Suprapubic skin (tissue), 4 donors: ENCODE results near the gene FRMD1. TPM values are rescaled to one million over a fixed set of nuclear protein-coding genes. Genes with fewer than 3 reads are reported as not detected.

Experiments used
- DNase-seq, 2 donors: peaks; one replicate each; pipeline ENCODE4 v3.0.0-alpha.2; 2019; ENCODE audit warnings: low spot score in 2 of 2
- H3K27ac ChIP-seq: fragments of 200-600 bp; sonication (generic); one replicate; pipeline ENCODE4 v1.5.1; 2019
- H3K27me3 ChIP-seq: fragments of 200-600 bp; sonication (generic); one replicate; pipeline ENCODE4 v1.5.1; 2019
- H3K36me3 ChIP-seq: fragments of 200-600 bp; sonication (generic); one replicate; pipeline ENCODE4 v1.5.1; 2019
- H3K4me1 ChIP-seq: fragments of 200-600 bp; sonication (generic); one replicate; pipeline ENCODE4 v1.5.1; 2019
- H3K4me3 ChIP-seq: fragments of 200-600 bp; sonication (generic); one replicate; pipeline ENCODE4 v1.5.1; 2019; ENCODE audit warnings: mild to moderate bottlenecking
- H3K9me3 ChIP-seq: fragments of 200-600 bp; sonication (generic); one replicate; pipeline ENCODE4 v1.5.1; 2019
- CTCF ChIP-seq, 2 donors: fragments of 200-600 bp in 1 of 2; fragments of 450-650 bp in 1 of 2; sonication (generic) in 1 of 2; IDR thresholded peaks; one replicate each; pipeline ENCODE4 v1.5.1; 2016 to 2019; ENCODE audit warnings: antibody characterized with exemption in 2 of 2, mild to moderate bottlenecking in 1 of 2, moderate library complexity in 1 of 2
- EP300 ChIP-seq: sonication (generic); formaldehyde crosslinking; IDR thresholded peaks from one replicate; pipeline ENCODE4 v1.6.1; 2017; ENCODE audit warnings: antibody characterized with exemption
- POLR2A ChIP-seq, 2 donors: fragments of 450-650 bp; IDR thresholded peaks; one replicate each; pipeline ENCODE4 v1.6.1; 2017; ENCODE audit warnings: antibody characterized with exemption in 2 of 2, mild to moderate bottlenecking in 2 of 2, moderate library complexity in 2 of 2
- POLR2AphosphoS5 ChIP-seq, 3 donors: sonication (generic); formaldehyde crosslinking; IDR thresholded peaks; one replicate each; pipeline ENCODE4 v1.6.1; 2017; ENCODE audit warnings: antibody characterized with exemption in 3 of 3
- WGBS: methylation state at CpG from one replicate; pipeline ENCODE4 v1.1.5; 2018; 5-methylcytosine and 5-hydroxymethylcytosine counted together
- total RNA-seq, 4 donors: library from RNA; depleted of rRNA; stranded (reverse); fragments of >200 nt; gene quantifications; one replicate each; pipeline ENCODE4 v1.1.0, GENCODE V29; 2016

FRMD1 gene
- 1 to 10 TPM in 2 of 4 donors, under 1 TPM in 2; 0.64 to 2.6 (median 1.5) TPM for total RNA-seq

GRCh38 chr6:168078943-168079405, at the start of gene FRMD1:
Gene FRMD1 (minus strand): TSS chr6:168079212. CDS start chr6:168079094, 118 bp downstream.
- no peaks in the 10 kb centered on the region for H3K36me3 ChIP-seq
- no peak within 1 kb of the TSS for H3K4me3 ChIP-seq
- peaks cover 8% of the 10 kb centered on the region for H3K27me3 ChIP-seq
- WGBS, result 20% methylated on average over 1 of the region's 21 CpGs
- DNase-seq, result no peak
- TF ChIP-seq EP300, result no peak
- no peak for TF ChIP-seq CTCF (IDR thresholded peaks at IDR 0.05)
- TF ChIP-seq POLR2AphosphoS5 (IDR thresholded peaks at IDR 0.05), result no peak
- no peak for TF ChIP-seq POLR2A (IDR thresholded peaks at IDR 0.05)
- no peaks in the 10 kb centered on the region for H3K4me1 ChIP-seq
- no peak within 1 kb of the TSS for H3K27ac ChIP-seq
- H3K9me3 ChIP-seq, result no peaks in the 10 kb centered on the region

GRCh38 chr6:168128006-168128630, 49.1 kb upstream of the FRMD1 start:
- TF ChIP-seq CTCF (IDR thresholded peaks at IDR 0.05), result no peak
- no peak for TF ChIP-seq EP300
- no peak for TF ChIP-seq POLR2AphosphoS5 (IDR thresholded peaks at IDR 0.05)
- no peak for TF ChIP-seq POLR2A (IDR thresholded peaks at IDR 0.05)
- peak in 1 of 2 donors; percentile 30 for DNase-seq
- Histone ChIP-seq H3K4me1 (peaks cover 6% of the 10 kb centered on the region), H3K36me3 (no peaks in the 10 kb centered on the region), H3K4me3 (no peak overlapping the region), H3K9me3 (no peaks in the 10 kb centered on the region), H3K27me3 (peaks cover 21% of the 10 kb centered on the region), H3K27ac (no peak overlapping the region)
- 92% methylated on average over 19 of the region's 19 CpGs for WGBS

GRCh38 chr6:168127384-168127868, 48.4 kb upstream of the FRMD1 start:
- no peak overlapping the region for H3K27ac ChIP-seq
- WGBS, result 65% methylated on average over 6 of the region's 10 CpGs
- TF ChIP-seq POLR2AphosphoS5 (IDR thresholded peaks at IDR 0.05), result no peak
- no peak for TF ChIP-seq CTCF (IDR thresholded peaks at IDR 0.05)
- TF ChIP-seq POLR2A (IDR thresholded peaks at IDR 0.05), result no peak
- TF ChIP-seq EP300, result no peak
- H3K4me1 ChIP-seq, result peaks cover under 1% of the 10 kb centered on the region
- H3K9me3 ChIP-seq, result no peaks in the 10 kb centered on the region
- H3K4me3 ChIP-seq, result no peak overlapping the region
- peaks cover 18% of the 10 kb centered on the region for H3K27me3 ChIP-seq
- DNase-seq, result peak in 1 of 2 donors; percentile 50
- H3K36me3 ChIP-seq, result no peaks in the 10 kb centered on the region

- peaks cover 13% of the 10 kb centered on the region for H3K27me3 ChIP-seq
- H3K4me1 ChIP-seq, result no peaks in the 10 kb centered on the region
- H3K27ac ChIP-seq, result no peak overlapping the region
- H3K36me3 ChIP-seq, result no peaks in the 10 kb centered on the region
- H3K4me3 ChIP-seq, result no peak overlapping the region
- no peaks in the 10 kb centered on the region for H3K9me3 ChIP-seq
- WGBS, result 88% methylated on average over 22 of the region's 22 CpGs
- no peak for TF ChIP-seq EP300
- no peak for TF ChIP-seq CTCF (IDR thresholded peaks at IDR 0.05)
- TF ChIP-seq POLR2A (IDR thresholded peaks at IDR 0.05), result no peak
- no peak for TF ChIP-seq POLR2AphosphoS5 (IDR thresholded peaks at IDR 0.05)
- DNase-seq, result peak in 1 of 2 donors; percentile 46
These were observed 47.8 kb upstream of the FRMD1 start for GRCh38 chr6:168126566-168127383.
